SK-N-SH (cell line): ENCODE measurements around the gene C4orf50. TPM values are rescaled to one million over a fixed set of nuclear protein-coding genes. Genes with fewer than 3 reads are reported as not detected.

Experiments
- CTCF ChIA-PET: fragments of 300-600, 350-600 bp; formaldehyde crosslinking; extraction: SDS; loops from one replicate; lab custom pipeline; 2021; lab: Yijun Ruan, JAX
- POLR2A ChIA-PET: fragments of 350-600 bp; sonication (Branson Sonifier 250); formaldehyde crosslinking; extraction: SDS; loops from one replicate; lab custom pipeline; 2020; ENCODE audit warnings: antibody characterized with exemption, inconsistent platforms; lab: Yijun Ruan, JAX
- DNase-seq: peaks from one replicate; pipeline ENCODE4 v3.0.0; 2012
- H2AFZ ChIP-seq: fragments of 200-600 bp; sonication (generic); 2 replicates; pipeline ENCODE4 v1.8.1; 2016; ENCODE audit warnings: antibody characterized with exemption, mild to moderate bottlenecking, low read depth
- H3F3A ChIP-seq: fragments of 200-600 bp; sonication (generic); replicated peaks from 2 replicates; pipeline ENCODE3; 2016; ENCODE audit warnings: antibody characterized with exemption, mild to moderate bottlenecking; ENCODE audit not compliant: insufficient read depth
- H3K27ac ChIP-seq, 2 experiments: fragments of 200-500 bp in 1 of 2; fragments of 200-600 bp in 1 of 2; sonication (Bioruptor generic) in 1 of 2; sonication (generic), shearing (Covaris generic) in 1 of 2; 2 replicates each; pipeline versions ENCODE4 v1.5.1 to v1.6.1; 2014 to 2016; ENCODE audit warnings: low read depth in 2 of 2, inconsistent platforms in 1 of 2, low read length in 1 of 2, mild to moderate bottlenecking in 1 of 2, mixed read lengths in 1 of 2
- H3K27me3 ChIP-seq: fragments of 200-600 bp; sonication (generic), shearing (Covaris generic); 2 replicates; pipeline ENCODE4 v1.6.1; 2016; ENCODE audit warnings: mixed run types; ENCODE audit not compliant: insufficient read depth
- H3K36me3 ChIP-seq, 2 experiments: fragments of 200-500 bp in 1 of 2; fragments of 200-600 bp in 1 of 2; sonication (Bioruptor generic) in 1 of 2; sonication (generic) in 1 of 2; replicated peaks in 1 of 2; 2 replicates each; pipeline versions ENCODE3 to v1.5.1; 2014 to 2016; ENCODE audit warnings: low read length in 1 of 2, mild to moderate bottlenecking in 1 of 2; ENCODE audit not compliant: insufficient read depth in 2 of 2, control insufficient read depth in 1 of 2
- H3K4me1 ChIP-seq, 2 experiments: fragments of 200-500 bp in 1 of 2; fragments of 200-600 bp in 1 of 2; sonication (Bioruptor generic) in 1 of 2; sonication (generic), shearing (Covaris generic) in 1 of 2; 2 replicates each; pipeline versions ENCODE4 v1.5.1 to v1.6.1; 2014 to 2016; ENCODE audit warnings: low read depth in 1 of 2, low read length in 1 of 2, mixed run types in 1 of 2; ENCODE audit not compliant: insufficient read depth in 2 of 2, control insufficient read depth in 1 of 2
- H3K4me2 ChIP-seq: fragments of 200-600 bp; sonication (generic), shearing (Covaris generic); 2 replicates; pipeline ENCODE4 v1.6.1; 2017; ENCODE audit warnings: mixed run types
- H3K4me3 ChIP-seq, 2 experiments: fragments of 200-500 bp in 1 of 2; fragments of 200-600 bp in 1 of 2; sonication (Bioruptor generic) in 1 of 2; sonication (generic), shearing (Covaris generic) in 1 of 2; 2 replicates each; pipeline versions ENCODE4 v1.5.1 to v1.8.1; 2014 to 2016; ENCODE audit warnings: low read depth in 2 of 2, inconsistent platforms in 1 of 2, low read length in 1 of 2, mild to moderate bottlenecking in 1 of 2, mixed read lengths in 1 of 2, moderate library complexity in 1 of 2
- H3K79me2 ChIP-seq: fragments of 200-600 bp; sonication (generic); 2 replicates; pipeline ENCODE4 v1.8.1; 2017; ENCODE audit warnings: mild to moderate bottlenecking; ENCODE audit not compliant: insufficient read depth
- H3K9ac ChIP-seq: fragments of 200-600 bp; sonication (generic); 2 replicates; pipeline ENCODE4 v1.6.1; 2017; ENCODE audit warnings: mixed run types
- H3K9me2 ChIP-seq: fragments of 200-600 bp; sonication (generic); 2 replicates; pipeline ENCODE4 v1.6.1; 2017; ENCODE audit warnings: mixed run types
- H3K9me3 ChIP-seq: fragments of 200-600 bp; sonication (generic); 2 replicates; pipeline ENCODE4 v1.6.1; 2017; ENCODE audit warnings: mixed run types, mild to moderate bottlenecking, moderate library complexity
- H4K20me1 ChIP-seq: fragments of 200-600 bp; sonication (generic); 2 replicates; pipeline ENCODE4 v1.6.1; 2017; ENCODE audit warnings: mild to moderate bottlenecking, mixed run types; ENCODE audit not compliant: insufficient read depth
- EP300 ChIP-seq, 2 experiments: IDR thresholded peaks; 2 replicates each; pipeline versions ENCODE4 v1.4.0 to v1.6.1; 2012; ENCODE audit warnings: borderline replicate concordance in 1 of 2, low read depth in 1 of 2, low read length in 1 of 2
- FOSL2 ChIP-seq: IDR thresholded peaks from 2 replicates; pipeline ENCODE4 v1.4.0; 2012; ENCODE audit warnings: low read depth, mild to moderate bottlenecking, moderate library complexity, borderline replicate concordance
- FOXJ3 ChIP-seq: sonication (generic); formaldehyde crosslinking; IDR thresholded peaks from 2 replicates; pipeline ENCODE4 v1.5.1; 2020; ENCODE audit warnings: mild to moderate bottlenecking, missing genetic modification reagents
- GABPA ChIP-seq: IDR thresholded peaks from 2 replicates; pipeline ENCODE4 v1.4.0; 2012; ENCODE audit warnings: low read depth, mild to moderate bottlenecking
- JUND ChIP-seq: IDR thresholded peaks from 2 replicates; pipeline ENCODE4 v1.4.0; 2012
- MEF2A ChIP-seq: IDR thresholded peaks from 2 replicates; pipeline ENCODE4 v1.4.0; 2012; ENCODE audit warnings: low read depth, borderline replicate concordance
- MXI1 ChIP-seq: IDR thresholded peaks from 2 replicates; pipeline ENCODE4 v1.6.1; 2012; ENCODE audit warnings: mild to moderate bottlenecking, low read depth, low read length, improper control_type of control experiment
- NRF1 ChIP-seq: IDR thresholded peaks from 2 replicates; pipeline ENCODE4 v1.6.1; 2012; ENCODE audit warnings: low read depth, mild to moderate bottlenecking, low read length
- POLR2AphosphoS5 ChIP-seq: IDR thresholded peaks from 2 replicates; pipeline ENCODE4 v1.6.1; 2012; ENCODE audit warnings: low read depth, low read length
- RCOR1 ChIP-seq: fragments of 150-350 bp; IDR thresholded peaks from 2 replicates; pipeline ENCODE4 v1.6.1; 2017; ENCODE audit warnings: antibody characterized with exemption, low read length
- RFX5 ChIP-seq: IDR thresholded peaks from 2 replicates; pipeline ENCODE4 v1.6.1; 2012; ENCODE audit warnings: mild to moderate bottlenecking, improper control_type of control experiment, low read length
- RXRA ChIP-seq: IDR thresholded peaks from 2 replicates; pipeline ENCODE4 v1.4.0; 2012; ENCODE audit warnings: low read depth, mild to moderate bottlenecking, borderline replicate concordance
- SIN3A ChIP-seq: IDR thresholded peaks from 2 replicates; pipeline ENCODE4 v1.6.1; 2012; ENCODE audit warnings: low read depth, mild to moderate bottlenecking, low read length, moderate library complexity, borderline replicate concordance
- TAF1 ChIP-seq: IDR thresholded peaks from 2 replicates; pipeline ENCODE4 v1.6.1; 2012; ENCODE audit warnings: low read depth, mild to moderate bottlenecking, low read length, moderate library complexity, borderline replicate concordance
- TCF12 ChIP-seq: IDR thresholded peaks from 2 replicates; pipeline ENCODE4 v1.4.0; 2012
- TEAD4 ChIP-seq: IDR thresholded peaks from 2 replicates; pipeline ENCODE4 v1.4.0; 2012; ENCODE audit warnings: mild to moderate bottlenecking, borderline replicate concordance; ENCODE audit not compliant: insufficient read depth
- WGBS: methylation state at CpG from one replicate; pipeline ENCODE4 v1.1.6; 2017; ENCODE audit warnings: low lambda C conversion rate; 5-methylcytosine and 5-hydroxymethylcytosine counted together
- polyA plus RNA-seq, 3 experiments: library from polyadenylated mRNA; depleted of rRNA; stranded (reverse); fragments of >200 nt; gene quantifications; 2 replicates each; pipeline ENCODE4 v1.2.3, GENCODE V29; 2012
- TF ChIP-seq, protein P1 (sequence below): IDR thresholded peaks from 2 replicates; pipeline ENCODE4 v1.4.0; 2012; ENCODE audit warnings: low read depth, borderline replicate concordance
- TF ChIP-seq, protein P2 (sequence below): fragments of 150-350 bp; IDR thresholded peaks from 2 replicates; pipeline ENCODE4 v1.6.1; 2016; ENCODE audit warnings: mild to moderate bottlenecking, low read depth, low read length
- TF ChIP-seq, protein P3 (sequence below): IDR thresholded peaks from 2 replicates; pipeline ENCODE4; 2012
- TF ChIP-seq, protein P4 (sequence below): IDR thresholded peaks from 2 replicates; pipeline ENCODE4 v1.6.1; 2012; ENCODE audit warnings: mild to moderate bottlenecking, low read depth, low read length, moderate library complexity

Gene C4orf50
- polyA plus RNA-seq, 1 of the 3 experiments (the other 2 are of a cell fraction), result under 0.01 TPM

DNA sequence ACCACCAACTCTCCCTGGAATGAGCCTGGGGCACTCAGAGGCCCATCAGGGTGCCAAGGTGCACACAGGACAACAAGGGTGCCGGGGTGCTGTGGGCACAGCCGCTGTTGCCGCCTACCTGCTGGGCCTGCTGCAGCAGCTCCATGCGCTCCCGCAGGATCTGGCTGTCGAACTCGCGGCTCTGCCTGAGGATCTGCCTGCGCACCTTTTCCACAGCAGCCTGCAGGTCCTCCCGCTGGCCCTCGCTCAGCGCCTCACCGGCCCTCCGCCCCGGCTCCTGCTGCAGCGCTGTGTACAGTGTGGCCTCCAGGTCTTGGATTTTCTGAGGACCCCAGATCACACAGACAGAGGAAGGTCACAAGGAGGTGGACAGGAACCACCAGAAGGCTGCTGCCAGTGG is 17.6 kb upstream of the C4orf50 start:
- H2AFZ ChIP-seq, result no peak overlapping the region
- no peaks in the 10 kb centered on the region for H3K9me3 ChIP-seq
- H3K36me3 ChIP-seq, result no peaks in the 10 kb centered on the region
- peaks cover 0 to 20% of the 10 kb centered on the region in 2 experiments; a peak in 1 of 4 replicates for H3K4me1 ChIP-seq
- H3K79me2 ChIP-seq, result no peaks in the 10 kb centered on the region
- TF ChIP-seq, protein P1, sequence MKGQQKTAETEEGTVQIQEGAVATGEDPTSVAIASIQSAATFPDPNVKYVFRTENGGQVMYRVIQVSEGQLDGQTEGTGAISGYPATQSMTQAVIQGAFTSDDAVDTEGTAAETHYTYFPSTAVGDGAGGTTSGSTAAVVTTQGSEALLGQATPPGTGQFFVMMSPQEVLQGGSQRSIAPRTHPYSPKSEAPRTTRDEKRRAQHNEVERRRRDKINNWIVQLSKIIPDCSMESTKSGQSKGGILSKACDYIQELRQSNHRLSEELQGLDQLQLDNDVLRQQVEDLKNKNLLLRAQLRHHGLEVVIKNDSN, result no peak
- TF ChIP-seq EP300 (IDR thresholded peaks at IDR 0.05; ENCODE audit: borderline replicate concordance in 1 of 2, low read depth in 1 of 2, low read length in 1 of 2), result no peak
- TF ChIP-seq FOSL2, result no peak
- TF ChIP-seq TAF1, result no peak
- no peak for TF ChIP-seq POLR2AphosphoS5
- TF ChIP-seq, protein P2, sequence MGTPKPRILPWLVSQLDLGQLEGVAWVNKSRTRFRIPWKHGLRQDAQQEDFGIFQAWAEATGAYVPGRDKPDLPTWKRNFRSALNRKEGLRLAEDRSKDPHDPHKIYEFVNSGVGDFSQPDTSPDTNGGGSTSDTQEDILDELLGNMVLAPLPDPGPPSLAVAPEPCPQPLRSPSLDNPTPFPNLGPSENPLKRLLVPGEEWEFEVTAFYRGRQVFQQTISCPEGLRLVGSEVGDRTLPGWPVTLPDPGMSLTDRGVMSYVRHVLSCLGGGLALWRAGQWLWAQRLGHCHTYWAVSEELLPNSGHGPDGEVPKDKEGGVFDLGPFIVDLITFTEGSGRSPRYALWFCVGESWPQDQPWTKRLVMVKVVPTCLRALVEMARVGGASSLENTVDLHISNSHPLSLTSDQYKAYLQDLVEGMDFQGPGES, result no peak
- no peak for TF ChIP-seq FOXJ3 (CRISPR knock-in tag)
- no peak overlapping the region for H3K4me2 ChIP-seq
- H3K27ac ChIP-seq, result no peak overlapping the region
- H3K4me3 ChIP-seq, result no peak overlapping the region
- DNase-seq, result no peak
- H3K9me2 ChIP-seq, result no peaks in the 10 kb centered on the region
- WGBS, result 93% methylated on average over 6 of the region's 16 CpGs
- no peak overlapping the region for H3K9ac ChIP-seq
- no peaks in the 10 kb centered on the region for H4K20me1 ChIP-seq
- H3F3A ChIP-seq, result no peaks in the 10 kb centered on the region
- CTCF ChIA-PET, result interaction anchor here (1.1 kb wide), 2 partner anchors 37 to 215 kb away, joined by 4 read pairs; no protein-coding TSS in a partner anchor
- POLR2A ChIA-PET, result no interaction called here
- no peaks in the 10 kb centered on the region for H3K27me3 ChIP-seq

DNA sequence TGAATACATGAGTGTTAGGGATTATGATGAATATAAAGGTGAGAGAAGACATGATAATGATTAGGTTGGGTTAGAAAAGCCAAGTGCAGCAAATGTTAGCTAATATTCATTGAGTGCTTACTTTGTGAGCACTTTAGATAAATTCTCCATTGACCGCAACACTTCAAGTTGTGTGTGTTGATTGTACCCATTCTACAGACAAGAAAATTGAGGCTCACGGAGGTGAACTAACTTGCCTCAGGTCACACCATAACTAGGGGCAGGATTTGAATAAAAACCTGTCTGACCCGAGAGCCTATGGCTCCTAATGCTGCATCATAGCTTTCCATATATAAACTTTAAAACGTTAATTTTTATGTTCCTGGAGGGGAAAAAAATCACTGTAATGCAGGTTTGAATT is 15.2 kb upstream of the C4orf50 start:
- Histone ChIP-seq H3K27ac (no peak overlapping the region; a peak in 1 of 4 replicates), H3K4me3 (no peak overlapping the region), H3K9ac (no peak overlapping the region), H2AFZ (no peak overlapping the region), H3K4me2 (no peak overlapping the region), H3K9me2 (no peaks in the 10 kb centered on the region), H3K79me2 (no peaks in the 10 kb centered on the region), H3K9me3 (no peaks in the 10 kb centered on the region), H3F3A (no peaks in the 10 kb centered on the region), H3K27me3 (no peaks in the 10 kb centered on the region), H3K36me3 (no peaks in the 10 kb centered on the region), H3K4me1 (peaks cover 0 to 15% of the 10 kb centered on the region in 2 experiments; a peak in 1 of 4 replicates), H4K20me1 (no peaks in the 10 kb centered on the region)
- DNase-seq, result no peak
- CTCF ChIA-PET, result interaction anchor here (0.6 to 4.6 kb wide), 7 partner anchors 9 to 294 kb away, joined by 3 to 38 read pairs (median 6); no protein-coding TSS in a partner anchor
- POLR2A ChIA-PET, result no interaction called here
- WGBS, result 39% methylated on average over 4 of the region's 4 CpGs
- TF ChIP-seq NRF1, result no peak
- no peak for TF ChIP-seq MEF2A
- no peak for TF ChIP-seq TEAD4
- TF ChIP-seq EP300 (IDR thresholded peaks at IDR 0.05; ENCODE audit: borderline replicate concordance in 1 of 2, low read depth in 1 of 2, low read length in 1 of 2), result no peak
- no peak for TF ChIP-seq RFX5
- TF ChIP-seq, protein P3, sequence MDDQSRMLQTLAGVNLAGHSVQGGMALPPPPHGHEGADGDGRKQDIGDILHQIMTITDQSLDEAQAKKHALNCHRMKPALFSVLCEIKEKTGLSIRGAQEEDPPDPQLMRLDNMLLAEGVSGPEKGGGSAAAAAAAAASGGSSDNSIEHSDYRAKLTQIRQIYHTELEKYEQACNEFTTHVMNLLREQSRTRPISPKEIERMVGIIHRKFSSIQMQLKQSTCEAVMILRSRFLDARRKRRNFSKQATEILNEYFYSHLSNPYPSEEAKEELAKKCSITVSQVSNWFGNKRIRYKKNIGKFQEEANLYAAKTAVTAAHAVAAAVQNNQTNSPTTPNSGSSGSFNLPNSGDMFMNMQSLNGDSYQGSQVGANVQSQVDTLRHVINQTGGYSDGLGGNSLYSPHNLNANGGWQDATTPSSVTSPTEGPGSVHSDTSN, result no peak
- no peak for TF ChIP-seq SIN3A
- TF ChIP-seq TCF12, result no peak
- no peak for TF ChIP-seq POLR2AphosphoS5
- no peak for TF ChIP-seq GABPA
- TF ChIP-seq, protein P4, sequence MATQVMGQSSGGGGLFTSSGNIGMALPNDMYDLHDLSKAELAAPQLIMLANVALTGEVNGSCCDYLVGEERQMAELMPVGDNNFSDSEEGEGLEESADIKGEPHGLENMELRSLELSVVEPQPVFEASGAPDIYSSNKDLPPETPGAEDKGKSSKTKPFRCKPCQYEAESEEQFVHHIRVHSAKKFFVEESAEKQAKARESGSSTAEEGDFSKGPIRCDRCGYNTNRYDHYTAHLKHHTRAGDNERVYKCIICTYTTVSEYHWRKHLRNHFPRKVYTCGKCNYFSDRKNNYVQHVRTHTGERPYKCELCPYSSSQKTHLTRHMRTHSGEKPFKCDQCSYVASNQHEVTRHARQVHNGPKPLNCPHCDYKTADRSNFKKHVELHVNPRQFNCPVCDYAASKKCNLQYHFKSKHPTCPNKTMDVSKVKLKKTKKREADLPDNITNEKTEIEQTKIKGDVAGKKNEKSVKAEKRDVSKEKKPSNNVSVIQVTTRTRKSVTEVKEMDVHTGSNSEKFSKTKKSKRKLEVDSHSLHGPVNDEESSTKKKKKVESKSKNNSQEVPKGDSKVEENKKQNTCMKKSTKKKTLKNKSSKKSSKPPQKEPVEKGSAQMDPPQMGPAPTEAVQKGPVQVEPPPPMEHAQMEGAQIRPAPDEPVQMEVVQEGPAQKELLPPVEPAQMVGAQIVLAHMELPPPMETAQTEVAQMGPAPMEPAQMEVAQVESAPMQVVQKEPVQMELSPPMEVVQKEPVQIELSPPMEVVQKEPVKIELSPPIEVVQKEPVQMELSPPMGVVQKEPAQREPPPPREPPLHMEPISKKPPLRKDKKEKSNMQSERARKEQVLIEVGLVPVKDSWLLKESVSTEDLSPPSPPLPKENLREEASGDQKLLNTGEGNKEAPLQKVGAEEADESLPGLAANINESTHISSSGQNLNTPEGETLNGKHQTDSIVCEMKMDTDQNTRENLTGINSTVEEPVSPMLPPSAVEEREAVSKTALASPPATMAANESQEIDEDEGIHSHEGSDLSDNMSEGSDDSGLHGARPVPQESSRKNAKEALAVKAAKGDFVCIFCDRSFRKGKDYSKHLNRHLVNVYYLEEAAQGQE, result no peak
- TF ChIP-seq MXI1, result no peak
- TF ChIP-seq JUND, result no peak
- no peak for TF ChIP-seq RCOR1
- no peak for TF ChIP-seq RXRA
